Ovary (tissue), 3 donors: ENCODE measurements around the gene LMAN1.

Experiments
- CTCF ChIP-seq, 3 donors: fragments of 450-650 bp in 2 of 3; fragments of 200-600 bp in 1 of 3; IDR thresholded peaks; one replicate each; pipeline versions ENCODE4 v1.5.1 to v1.8.0; 2016 to 2022; ENCODE audit warnings: antibody characterized with exemption in 3 of 3, mild to moderate bottlenecking in 1 of 3
- POLR2A ChIP-seq: fragments of 450-650 bp; IDR thresholded peaks from one replicate; pipeline ENCODE4 v1.6.1; 2017; ENCODE audit warnings: antibody characterized with exemption, mild to moderate bottlenecking, moderate library complexity
- donor health status: DM: no; HTN: no; CAD: no.

GRCh38 chr18:59379772-59380522 lies 20.9 kb upstream of the LMAN1 start:
- TF ChIP-seq CTCF (IDR thresholded peaks at IDR 0.05) (no peak), POLR2A (no peak)
